GM12892 (cell line): Measurements from ENCODE around the gene CACNA1F.
A peak's percentile ranks its signal among the peaks of the same experiment; 100 is the strongest.

Experiments used
- DNase-seq: peaks from one replicate; pipeline ENCODE4 v3.0.0; 2011; ENCODE audit not compliant: insufficient read length
- FAIRE-seq: peaks from 2 replicates; lab custom pipeline; 2011; peaks lifted over from hg19 to GRCh38; lab: Jason Lieb, UNC
- POLR2A ChIP-seq: IDR thresholded peaks from 2 replicates; pipeline ENCODE4 v1.6.1; 2011; ENCODE audit warnings: low read depth, low read length, control low read depth
- POLR2AphosphoS5 ChIP-seq: IDR thresholded peaks from 2 replicates; pipeline ENCODE4 v1.6.1; 2011; ENCODE audit warnings: low read depth, low read length, control low read depth
- TAF1 ChIP-seq: IDR thresholded peaks from 2 replicates; pipeline ENCODE4 v1.6.1; 2011; ENCODE audit warnings: low read depth, mild to moderate bottlenecking, control low read depth, low read length, borderline replicate concordance

CACNA1F gene

GRCh38 chrX:49191574-49192011 is 41.5 kb downstream of the CACNA1F start:
- TF ChIP-seq TAF1 (no peak), POLR2AphosphoS5 (no peak), POLR2A (no peak)
- DNase-seq (no peak), FAIRE-seq (no peak)

GRCh38 chrX:49190821-49191573 is 42.1 kb downstream of the CACNA1F start:
- DNase-seq, result peak; percentile 68
- TF ChIP-seq POLR2AphosphoS5 (0 out of 2 replicates have a peak, but pooled peaks have one; percentile 22), POLR2A (peak; percentile 61; the same call in 1 of the 2 replicates), TAF1 (peak; percentile 44; the same call in 1 of the 2 replicates)
- peak; percentile 91 for FAIRE-seq

- TF ChIP-seq TAF1, result no peak
- FAIRE-seq (no peak), DNase-seq (no peak)
These were observed 43.5 kb downstream of the CACNA1F start for GRCh38 chrX:49189606-49190005.

GRCh38 chrX:49188468-49189076 is 44.6 kb downstream of the CACNA1F start:
- no peak for TF ChIP-seq POLR2A
- no peak for TF ChIP-seq TAF1
- no peak for TF ChIP-seq POLR2AphosphoS5
- FAIRE-seq (no peak), DNase-seq (no peak)

- TF ChIP-seq POLR2AphosphoS5, result no peak
- no peak for TF ChIP-seq POLR2A
- TF ChIP-seq TAF1, result no peak
- DNase-seq (no peak), FAIRE-seq (no peak)
These were observed 45.6 kb downstream of the CACNA1F start for GRCh38 chrX:49187526-49187925.

- DNase-seq, result no peak
- no peak for TF ChIP-seq POLR2A
- TF ChIP-seq TAF1, result no peak
- TF ChIP-seq POLR2AphosphoS5, result no peak
- FAIRE-seq, result no peak
These were observed 46.1 kb downstream of the CACNA1F start for GRCh38 chrX:49187028-49187394.

- no peak for FAIRE-seq
- TF ChIP-seq TAF1, result no peak
- TF ChIP-seq POLR2A, result peak; percentile 66; the same call in 1 of the 2 replicates
- TF ChIP-seq POLR2AphosphoS5, result peak; percentile 36; the same call in 1 of the 2 replicates
- peak; percentile 73 for DNase-seq
These were observed 46.8 kb downstream of the CACNA1F start, which contains the start of gene PRICKLE3 for GRCh38 chrX:49186125-49187027. TSS of gene PRICKLE3 (minus strand) at chrX:49186373. CDS start at chrX:49186297, 76 bp downstream.

GRCh38 chrX:49184294-49185281 is 48.6 kb downstream of the CACNA1F start:
- DNase-seq, result no peak
- TF ChIP-seq TAF1 (no peak), POLR2A (peak; percentile 35; the same call in 1 of the 2 replicates)
- FAIRE-seq, result no peak

- no peak for TF ChIP-seq POLR2A
- TF ChIP-seq POLR2AphosphoS5, result no peak
- TF ChIP-seq TAF1, result no peak
- DNase-seq (no peak), FAIRE-seq (no peak)
These were observed 49.3 kb downstream of the CACNA1F start for GRCh38 chrX:49183701-49184281.

GRCh38 chrX:49179358-49179757 is 53.8 kb downstream of the CACNA1F start:
- FAIRE-seq (no peak), DNase-seq (no peak)
- TF ChIP-seq POLR2A (no peak), POLR2AphosphoS5 (no peak), TAF1 (no peak)
